HUES64 (cell line): Measurements from ENCODE around the gene RRAS.
"Not testable (repeated sequence)": the region's sequence is repeated elsewhere in the genome, so short reads cannot be mapped to it uniquely, and the experiment has no call there.

Experiments
- H3K27ac ChIP-seq: 2 replicates; pipeline ENCODE4 v1.7.0; 2013; ENCODE audit warnings: low read depth, low read length, inconsistent platforms
- H3K27me3 ChIP-seq: 2 replicates; pipeline ENCODE4 v1.6.1; 2013; ENCODE audit warnings: mild to moderate bottlenecking, low read length; ENCODE audit not compliant: insufficient read depth
- H3K36me3 ChIP-seq: 2 replicates; pipeline ENCODE4 v1.6.1; 2013; ENCODE audit warnings: mild to moderate bottlenecking, low read length; ENCODE audit not compliant: insufficient read depth
- H3K4me1 ChIP-seq: 2 replicates; pipeline ENCODE4 v1.6.1; 2013; ENCODE audit warnings: mild to moderate bottlenecking, low read length, moderate library complexity; ENCODE audit not compliant: insufficient read depth
- H3K4me3 ChIP-seq: 2 replicates; pipeline ENCODE4 v1.5.1; 2013; ENCODE audit warnings: mild to moderate bottlenecking, low read length, moderate library complexity
- H3K9ac ChIP-seq: 2 replicates; pipeline ENCODE4 v1.6.1; 2013; ENCODE audit warnings: mild to moderate bottlenecking, low read depth, low read length
- H3K9me3 ChIP-seq: 2 replicates; pipeline ENCODE4 v1.6.1; 2013; ENCODE audit warnings: low read depth, low read length; ENCODE audit not compliant: insufficient read depth
- WGBS: fragments of 150-250, 120-280 bp; methylation state at CpG from one replicate; pipeline ENCODE4 v1.1.7; 2013; ENCODE audit warnings: missing lambda C conversion rate; 5-methylcytosine and 5-hydroxymethylcytosine counted together

The RRAS gene

DNA sequence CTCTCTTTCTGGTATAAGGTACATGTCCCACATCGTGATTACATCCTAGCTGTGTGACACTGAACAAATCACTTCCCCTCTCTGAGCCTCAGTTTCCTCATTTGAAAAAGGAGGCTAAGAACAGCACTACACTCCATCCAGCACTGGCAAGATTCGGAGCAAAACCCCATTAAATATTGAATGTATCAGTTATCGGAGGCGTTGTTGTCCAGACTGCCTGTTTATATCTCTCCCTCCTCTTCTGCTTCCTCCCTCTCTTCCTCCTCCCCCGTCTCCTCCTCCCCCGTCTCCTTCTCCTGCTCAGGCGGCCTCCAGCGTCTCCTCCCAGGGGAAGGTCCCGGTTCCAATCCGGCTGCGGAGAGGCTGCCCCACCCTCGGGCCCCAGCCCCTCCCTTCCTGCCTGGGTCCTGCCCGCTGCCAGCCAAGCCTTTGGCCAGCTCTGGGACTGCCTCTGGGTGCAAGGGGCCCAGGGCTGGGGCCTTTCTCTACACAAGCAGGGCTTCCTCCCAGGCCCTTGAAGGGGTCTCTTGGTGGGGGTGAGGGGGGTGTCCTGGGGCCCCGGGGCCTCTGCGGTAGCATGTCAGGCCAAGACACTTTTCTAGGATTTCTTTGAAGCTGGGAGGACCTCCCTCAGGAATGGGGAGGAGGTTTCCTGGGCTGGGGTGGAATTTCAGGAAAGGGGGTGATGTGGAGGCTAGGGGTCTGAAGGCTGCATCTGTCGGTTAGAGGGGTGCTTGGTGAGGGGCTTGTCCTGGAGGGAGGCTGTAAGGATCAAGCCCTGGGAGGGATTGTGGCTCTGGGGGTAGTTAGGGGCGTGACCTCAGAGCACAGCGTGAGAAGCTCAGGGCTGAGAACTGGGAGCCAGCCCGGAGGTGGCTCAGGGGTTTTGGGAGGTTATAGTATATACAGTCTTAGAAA, 1.9 kb downstream of the RRAS start:
- no peaks in the 10 kb centered on the region for H3K27me3 ChIP-seq
- H3K27ac ChIP-seq: peak overlapping the region; percentile 58; the same call in 1 of the 2 replicates
- no peaks in the 10 kb centered on the region for H3K9me3 ChIP-seq
- peaks cover 9% of the 10 kb centered on the region for H3K4me1 ChIP-seq
- no peak overlapping the region for H3K9ac ChIP-seq
- WGBS: 8% methylated on average over 18 of the region's 19 CpGs
- peak overlapping the region; percentile 45 for H3K4me3 ChIP-seq
- no peaks in the 10 kb centered on the region for H3K36me3 ChIP-seq

DNA sequence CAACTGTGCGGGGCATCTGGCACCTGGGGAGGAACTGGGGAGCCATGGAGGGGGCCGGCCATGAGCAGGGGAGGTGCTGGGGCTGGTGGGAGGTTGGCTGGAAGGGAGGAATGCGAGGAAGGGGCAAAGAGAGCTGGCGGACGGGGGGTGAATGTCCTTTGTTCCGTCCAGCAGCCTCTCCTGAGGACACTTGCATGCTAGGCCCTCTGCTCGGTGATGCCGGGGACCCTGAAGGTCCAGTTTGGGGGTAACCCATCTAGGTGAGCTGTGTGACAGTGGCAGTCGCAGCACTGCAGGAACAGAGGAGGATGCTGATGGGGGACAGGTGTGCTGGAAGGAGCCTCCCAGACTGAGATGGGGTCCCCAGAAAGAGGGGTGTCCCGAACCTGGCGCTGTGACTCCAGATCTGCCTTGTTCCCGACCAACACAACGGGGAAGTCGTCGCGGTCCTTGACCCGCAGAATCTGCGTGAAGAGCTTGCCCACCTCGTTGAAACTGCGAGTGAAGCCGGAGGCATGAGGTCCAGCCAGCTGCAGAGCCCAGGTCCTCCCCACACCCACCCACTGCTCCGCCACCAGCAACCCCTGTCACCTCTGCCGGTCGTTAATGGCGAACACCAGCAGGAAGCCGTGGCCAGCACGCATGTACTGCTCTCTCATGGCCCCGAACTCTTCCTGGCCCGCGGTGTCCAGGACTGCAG, 3.6 kb downstream of the RRAS start:
- Histone ChIP-seq H3K4me3 (no peak overlapping the region), H3K9me3 (no peaks in the 10 kb centered on the region), H3K9ac (no peak overlapping the region), H3K4me1 (peaks cover 5% of the 10 kb centered on the region; the same call in 1 of the 2 replicates), H3K27me3 (no peaks in the 10 kb centered on the region), H3K27ac (no peak overlapping the region), H3K36me3 (no peaks in the 10 kb centered on the region)
- WGBS: 82% methylated on average over 30 of the region's 30 CpGs

DNA sequence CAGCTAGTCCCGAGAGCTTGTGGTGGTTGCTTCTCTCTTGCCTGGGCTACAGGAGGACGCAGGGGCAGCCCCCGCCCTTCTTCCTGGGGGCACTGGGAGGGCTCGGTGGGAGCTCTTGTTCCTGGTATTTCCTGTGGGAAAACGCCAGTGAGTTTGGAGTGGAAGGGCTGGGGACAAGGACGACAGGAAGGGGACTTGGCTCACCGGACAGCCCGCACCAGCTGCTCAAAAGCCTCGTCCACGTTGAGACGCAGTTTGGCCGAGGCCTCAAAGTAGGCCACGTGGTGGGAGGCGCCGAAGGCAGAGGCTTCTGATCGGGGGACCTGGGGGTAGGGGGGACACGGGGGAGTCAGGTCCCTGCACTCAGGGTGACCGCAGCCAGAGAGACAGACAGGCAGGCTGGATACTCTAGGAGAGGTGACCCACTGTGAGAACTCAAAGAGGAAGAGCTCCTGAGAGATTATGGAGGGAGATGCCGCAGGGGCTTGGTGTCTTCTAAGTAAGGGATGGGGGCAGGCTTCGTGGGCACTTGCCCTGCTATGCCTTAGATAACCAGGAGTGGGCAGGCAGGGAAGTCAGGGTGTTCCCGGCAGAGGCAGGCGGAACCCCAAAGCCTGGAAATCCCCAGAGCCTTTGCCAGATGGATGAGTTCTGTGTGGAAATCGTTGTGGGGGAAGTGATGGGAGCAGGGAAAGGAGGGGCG, 4.3 kb downstream of the RRAS start:
- no peaks in the 10 kb centered on the region for H3K9me3 ChIP-seq
- H3K9ac ChIP-seq: no peak overlapping the region
- no peaks in the 10 kb centered on the region for H3K36me3 ChIP-seq
- H3K4me1 ChIP-seq: peaks cover 5% of the 10 kb centered on the region; the same call in 1 of the 2 replicates
- H3K27ac ChIP-seq: no peak overlapping the region
- WGBS: 64% methylated on average over 24 of the region's 24 CpGs
- H3K4me3 ChIP-seq: no peak overlapping the region
- H3K27me3 ChIP-seq: no peaks in the 10 kb centered on the region

DNA sequence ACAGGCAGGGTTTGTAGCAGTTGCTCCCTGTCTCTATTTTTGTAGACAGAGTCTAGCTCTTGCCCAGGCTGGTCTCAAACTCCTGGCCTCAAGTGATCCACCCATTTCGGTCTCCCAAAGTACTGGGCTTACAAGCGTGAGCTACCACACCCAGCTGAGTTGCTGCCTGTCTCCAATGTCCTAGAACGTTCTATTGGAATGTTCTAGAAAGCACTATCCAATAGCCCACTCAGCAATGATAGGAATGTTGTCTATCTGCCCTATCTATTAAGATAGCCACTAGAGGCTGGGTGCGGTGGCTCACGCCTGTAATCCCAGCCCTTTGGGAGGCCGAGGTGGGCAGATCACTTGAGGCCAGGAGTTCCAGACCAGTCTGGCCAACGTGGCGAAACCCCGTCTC, 6.7 kb downstream of the RRAS start:
- H3K27me3 ChIP-seq, H3K9ac ChIP-seq, H3K36me3 ChIP-seq, H3K4me1 ChIP-seq, H3K4me3 ChIP-seq, H3K27ac ChIP-seq, H3K9me3 ChIP-seq: not testable (repeated sequence)
- 89% methylated on average over 9 of the region's 9 CpGs for WGBS

DNA sequence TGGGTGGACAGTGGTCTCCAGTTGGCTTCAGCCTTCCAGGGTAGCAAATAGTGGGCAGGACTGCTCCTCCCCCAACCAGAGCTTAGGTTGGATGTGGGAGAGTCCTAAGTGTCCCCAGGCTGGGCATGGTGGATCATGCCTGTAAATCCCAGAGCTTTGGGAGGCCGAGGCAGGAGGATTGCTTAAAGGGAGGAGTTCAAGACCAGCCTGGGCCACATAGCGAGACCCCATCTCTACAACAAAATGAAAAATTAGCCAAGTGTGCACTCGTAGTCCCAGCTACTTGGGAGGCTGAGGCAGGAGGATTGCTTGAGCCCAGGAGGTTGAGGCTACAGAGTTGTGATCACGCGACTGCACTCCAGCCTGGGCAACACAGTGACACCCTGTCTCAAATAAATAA, 7.4 kb downstream of the RRAS start:
- Histone ChIP-seq H3K4me1 (no peaks in the 10 kb centered on the region), H3K36me3 (peaks cover 8% of the 10 kb centered on the region), H3K9ac (no peak overlapping the region), H3K4me3 (no peak overlapping the region), H3K9me3 (no peaks in the 10 kb centered on the region), H3K27ac (no peak overlapping the region), H3K27me3 (no peaks in the 10 kb centered on the region)
- WGBS: 98% methylated on average over 5 of the region's 5 CpGs

DNA sequence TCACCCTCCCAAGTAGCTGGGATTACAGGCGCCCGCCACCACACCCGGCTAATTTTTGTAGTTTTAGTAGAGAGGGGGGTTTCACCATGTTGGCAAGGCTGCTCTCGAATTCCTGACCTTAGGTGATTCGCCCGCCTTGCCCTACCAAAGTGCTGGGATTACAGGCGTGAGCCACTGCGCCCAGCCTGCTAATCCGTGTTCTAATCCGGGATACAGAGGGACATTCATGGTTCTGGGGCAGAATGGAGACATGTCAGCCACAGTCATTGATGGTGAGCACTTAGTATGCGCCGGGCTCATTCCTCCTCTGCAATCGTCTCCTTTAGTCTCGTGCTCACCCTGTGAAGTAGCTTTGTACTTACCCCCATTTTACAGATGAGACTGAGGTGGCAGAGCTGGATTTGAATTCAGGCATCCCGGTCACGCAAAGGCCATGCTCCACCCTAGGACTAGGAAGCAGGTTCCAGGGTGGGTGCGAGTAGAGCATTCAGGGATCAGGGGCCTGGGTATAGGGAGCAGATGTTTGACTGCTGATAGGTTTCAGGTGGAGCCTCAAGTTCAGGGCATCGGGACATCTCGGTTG, 8.2 kb downstream of the RRAS start:
- 94% methylated on average over 19 of the region's 19 CpGs for WGBS
- Histone ChIP-seq H3K4me1 (no peaks in the 10 kb centered on the region), H3K27ac (no peak overlapping the region), H3K27me3 (no peaks in the 10 kb centered on the region), H3K4me3 (no peak overlapping the region), H3K36me3 (peaks cover 14% of the 10 kb centered on the region), H3K9ac (no peak overlapping the region), H3K9me3 (no peaks in the 10 kb centered on the region)

DNA sequence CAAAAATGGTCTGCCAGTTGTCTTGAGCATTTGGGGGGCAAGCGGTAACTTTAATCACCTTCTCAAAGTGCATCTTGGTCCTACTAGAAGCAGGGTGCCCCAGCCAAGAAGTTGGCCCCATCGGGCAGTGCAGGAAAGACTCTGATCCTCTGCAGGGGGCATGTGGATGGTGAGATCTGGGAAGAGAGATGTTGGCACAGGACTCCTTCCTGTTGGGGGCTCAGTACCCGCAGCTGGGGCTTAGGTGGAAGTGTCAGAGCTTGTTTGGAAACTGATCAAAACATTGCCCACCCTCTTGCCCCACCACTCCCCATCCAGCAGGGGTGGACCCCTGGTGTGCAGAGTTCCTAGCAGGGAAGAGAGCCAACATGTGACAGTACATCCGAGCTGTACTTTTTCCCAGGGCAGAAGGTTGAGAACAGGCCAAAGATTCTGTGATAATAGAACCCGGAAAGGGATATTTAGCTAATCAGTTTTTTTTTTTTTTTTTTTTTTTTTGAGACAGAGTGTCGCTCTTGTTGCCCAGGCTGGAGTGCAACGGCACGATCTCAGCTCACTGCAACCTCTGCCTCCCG, 8.8 kb downstream of the RRAS start:
- Histone ChIP-seq H3K4me3 (no peak overlapping the region), H3K9me3 (no peaks in the 10 kb centered on the region), H3K36me3 (peaks cover 20% of the 10 kb centered on the region), H3K27me3 (no peaks in the 10 kb centered on the region), H3K27ac (no peak overlapping the region), H3K4me1 (no peaks in the 10 kb centered on the region), H3K9ac (no peak overlapping the region)
- WGBS: 92% methylated on average over 9 of the region's 9 CpGs

DNA sequence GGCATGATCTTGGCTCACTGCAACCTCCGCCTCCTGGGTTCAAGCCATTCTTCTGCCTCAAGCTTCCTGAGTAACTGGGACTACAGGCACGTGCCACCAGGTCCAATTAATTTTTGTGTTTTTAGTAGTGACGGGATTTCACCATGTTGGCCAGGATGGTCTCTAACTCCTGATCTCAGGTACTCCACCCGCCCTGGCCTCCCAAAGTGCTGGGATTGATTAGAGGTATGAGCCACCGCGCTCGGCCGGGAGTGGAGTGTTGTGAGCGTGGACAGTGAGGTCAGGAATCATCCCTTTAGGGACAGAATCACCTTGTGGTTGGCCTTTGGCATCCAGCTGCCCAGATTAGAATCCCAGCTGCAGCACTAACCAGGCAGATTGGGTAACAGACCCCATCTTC, 10.3 kb downstream of the RRAS start:
- H3K27ac ChIP-seq: no peak overlapping the region

DNA sequence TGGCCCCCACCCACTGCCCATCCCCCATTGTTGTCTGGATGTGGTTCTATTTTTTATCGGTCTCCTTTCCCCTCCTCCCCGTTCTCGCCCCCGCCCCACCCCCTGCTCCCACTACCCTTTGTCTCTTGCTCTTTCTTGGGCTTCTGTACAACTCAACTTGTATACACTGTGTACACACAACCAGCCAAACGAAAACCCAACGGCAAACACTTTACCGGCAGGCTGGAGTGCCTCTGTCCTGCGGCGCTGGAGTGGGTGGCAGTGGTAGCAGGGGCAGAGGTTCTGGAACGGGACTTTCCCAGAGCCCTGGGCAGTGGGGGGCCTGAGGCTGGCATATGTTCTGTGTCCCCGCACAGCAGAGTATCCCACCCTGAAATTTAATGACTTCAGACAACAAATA, 13.7 kb downstream of the RRAS start:
- H3K36me3 ChIP-seq: peaks cover 46% of the 10 kb centered on the region
- 99% methylated on average over 10 of the region's 11 CpGs for WGBS

More for the DNA sequence above, 10.3 kb downstream of the RRAS start:
- H3K9ac ChIP-seq: no peak overlapping the region
- H3K36me3 ChIP-seq: peaks cover 27% of the 10 kb centered on the region
- no peaks in the 10 kb centered on the region for H3K27me3 ChIP-seq
- no peaks in the 10 kb centered on the region for H3K4me1 ChIP-seq
- H3K4me3 ChIP-seq: no peak overlapping the region
- no peaks in the 10 kb centered on the region for H3K9me3 ChIP-seq
- WGBS: 97% methylated on average over 9 of the region's 9 CpGs

DNA sequence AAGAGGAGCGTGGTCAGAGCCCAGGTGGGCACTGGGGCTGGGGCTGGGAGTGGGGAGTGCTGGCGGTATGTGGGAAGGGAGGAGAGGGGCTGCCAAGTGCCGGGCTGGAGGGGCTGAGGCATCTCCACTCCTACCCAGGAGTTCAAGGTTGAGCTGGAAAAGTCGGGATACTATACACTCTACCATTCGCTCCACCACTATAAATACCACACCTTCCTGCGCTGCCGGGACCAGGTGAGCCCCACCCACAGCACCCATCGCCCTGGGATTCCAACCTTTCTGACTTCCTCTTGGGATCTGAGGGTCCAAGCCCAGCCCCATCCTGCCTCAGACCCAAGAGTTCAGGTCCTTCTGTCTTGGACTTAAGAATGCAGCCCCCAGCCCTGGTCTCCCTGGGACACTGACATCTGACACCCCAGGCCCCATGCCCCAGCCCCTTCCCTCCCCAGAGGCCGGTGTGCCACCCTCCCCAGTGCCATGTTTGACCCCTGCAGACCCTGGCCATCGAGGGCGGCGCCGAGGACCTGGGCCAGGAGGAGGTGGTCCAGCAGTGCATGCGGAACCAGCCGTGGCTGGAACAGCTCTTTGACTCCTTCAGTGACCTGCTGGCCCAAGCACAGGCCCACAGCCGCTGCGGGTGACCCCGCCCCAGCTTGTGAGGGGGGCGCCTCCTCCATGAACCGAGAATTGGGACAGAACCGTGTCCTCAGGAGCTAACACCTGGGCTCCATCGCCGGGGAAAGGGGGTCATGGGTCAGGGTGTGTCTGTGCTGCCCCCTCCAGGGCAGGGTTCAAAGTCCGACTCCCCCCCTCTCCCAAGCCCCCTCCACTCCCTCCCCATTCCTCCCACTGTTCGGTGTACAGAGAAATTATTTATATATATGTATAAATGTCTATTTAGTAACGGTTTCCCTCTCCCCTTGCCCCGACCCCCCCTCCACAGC, 14.7 kb downstream of the RRAS start:
- Histone ChIP-seq H3K27ac (no peak overlapping the region), H3K4me3 (no peak overlapping the region), H3K36me3 (peaks cover 50% of the 10 kb centered on the region), H3K27me3 (no peaks in the 10 kb centered on the region), H3K9ac (no peak overlapping the region), H3K4me1 (no peaks in the 10 kb centered on the region), H3K9me3 (no peaks in the 10 kb centered on the region)
- 93% methylated on average over 23 of the region's 27 CpGs for WGBS

More for the DNA sequence above, 13.7 kb downstream of the RRAS start:
- no peak overlapping the region for H3K9ac ChIP-seq
- no peak overlapping the region for H3K27ac ChIP-seq
- no peaks in the 10 kb centered on the region for H3K4me1 ChIP-seq
- H3K27me3 ChIP-seq: no peaks in the 10 kb centered on the region
- no peaks in the 10 kb centered on the region for H3K9me3 ChIP-seq
- no peak overlapping the region for H3K4me3 ChIP-seq
